Measurements from ENCODE around the gene CAND1.

The CAND1 gene

DNA sequence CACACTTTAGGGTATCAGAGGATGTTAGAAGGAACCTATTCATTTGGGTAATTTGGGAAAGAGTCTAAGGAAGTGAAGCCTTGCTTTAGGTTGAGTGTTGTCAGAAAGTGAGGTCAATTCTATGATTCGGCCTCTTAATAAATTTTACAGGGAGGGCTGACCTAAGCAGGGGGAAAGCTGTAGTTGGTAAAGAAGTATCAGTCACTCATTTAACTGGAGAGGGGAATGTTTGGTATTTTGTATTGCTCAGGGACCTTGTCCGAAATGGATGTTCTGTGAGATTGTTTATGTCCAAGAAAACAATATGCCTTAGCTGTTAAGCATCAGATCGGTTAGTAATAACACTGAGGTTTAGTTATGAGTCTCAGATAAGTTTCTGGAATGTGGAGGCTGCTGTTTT, 7.3 kb downstream of the CAND1 start:
- peaks cover 59% of the 10 kb centered on the region for H3K36me3 ChIP-seq

GRCh38 chr12:67279637-67280036, 10.5 kb downstream of the CAND1 start:
- Histone ChIP-seq H3K9me3 (no peaks in the 10 kb centered on the region), H3K27ac (no peak overlapping the region), H3K4me1 (no peaks in the 10 kb centered on the region; the same call in 1 of the 2 replicates), H3K4me2 (no peak overlapping the region), H3K27me3 (no peaks in the 10 kb centered on the region), H4K20me1 (peaks cover 83% of the 10 kb centered on the region), H3K4me3 (no peak overlapping the region), H3K36me3 (peaks cover 64% of the 10 kb centered on the region), H3K9ac (no peak overlapping the region)
- no peak for TF ChIP-seq Cebpa-rat (IDR thresholded peaks at IDR 0.05)

More for the DNA sequence above, 7.3 kb downstream of the CAND1 start:
- no peaks in the 10 kb centered on the region for H3K9me3 ChIP-seq
- no peak overlapping the region for H3K4me3 ChIP-seq
- H4K20me1 ChIP-seq = peaks cover 100% of the 10 kb centered on the region
- TF ChIP-seq Cebpa-rat (IDR thresholded peaks at IDR 0.05) = no peak
- no peaks in the 10 kb centered on the region for H3K27me3 ChIP-seq
- H3K4me1 ChIP-seq = peaks cover 12% of the 10 kb centered on the region
- no peak overlapping the region for H3K4me2 ChIP-seq
- H3K27ac ChIP-seq = no peak overlapping the region
- no peak overlapping the region for H3K9ac ChIP-seq

DNA sequence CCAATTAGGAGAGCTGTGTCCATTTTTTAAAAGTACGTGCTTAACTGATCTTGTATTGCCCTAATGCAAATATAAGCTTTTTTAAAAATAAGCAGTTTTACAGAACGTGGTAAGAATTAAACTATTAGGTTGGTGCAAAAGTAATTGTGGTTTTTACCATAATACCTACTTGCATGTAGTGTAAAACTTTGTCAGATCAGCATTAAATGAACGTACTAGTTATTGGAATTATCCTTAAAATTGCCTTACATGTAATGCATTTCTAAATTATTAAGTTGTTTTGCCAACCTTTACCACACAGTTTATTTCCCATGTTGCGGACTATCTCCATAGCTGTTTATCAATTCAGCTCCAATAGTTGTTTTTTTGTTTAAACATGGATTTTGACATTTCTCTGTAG, 10.9 kb downstream of the CAND1 start:
- Histone ChIP-seq H3K27ac (no peak overlapping the region), H3K4me2 (no peak overlapping the region), H3K27me3 (no peaks in the 10 kb centered on the region), H4K20me1 (peaks cover 81% of the 10 kb centered on the region), H3K4me1 (no peaks in the 10 kb centered on the region; the same call in 1 of the 2 replicates), H3K4me3 (no peak overlapping the region), H3K9me3 (no peaks in the 10 kb centered on the region), H3K9ac (no peak overlapping the region), H3K36me3 (peaks cover 64% of the 10 kb centered on the region)
- no peak for TF ChIP-seq Cebpa-rat (IDR thresholded peaks at IDR 0.05)

GRCh38 chr12:67280572-67280971, 11.4 kb downstream of the CAND1 start:
- Histone ChIP-seq H4K20me1 (peaks cover 81% of the 10 kb centered on the region), H3K27ac (no peak overlapping the region), H3K4me1 (no peaks in the 10 kb centered on the region; the same call in 1 of the 2 replicates), H3K27me3 (no peaks in the 10 kb centered on the region), H3K9me3 (no peaks in the 10 kb centered on the region), H3K36me3 (peaks cover 65% of the 10 kb centered on the region), H3K4me2 (no peak overlapping the region), H3K4me3 (no peak overlapping the region), H3K9ac (no peak overlapping the region)
- no peak for TF ChIP-seq Cebpa-rat (IDR thresholded peaks at IDR 0.05)

- Histone ChIP-seq H3K4me3 (no peak overlapping the region), H3K27me3 (no peaks in the 10 kb centered on the region), H3K9me3 (peaks cover 4% of the 10 kb centered on the region; the same call in 1 of the 2 replicates), H3K4me1 (no peaks in the 10 kb centered on the region), H3K36me3 (peaks cover 72% of the 10 kb centered on the region), H3K4me2 (no peak overlapping the region), H3K9ac (no peak overlapping the region), H4K20me1 (peaks cover 81% of the 10 kb centered on the region), H3K27ac (no peak overlapping the region)
- TF ChIP-seq Cebpa-rat (IDR thresholded peaks at IDR 0.05) = no peak
Measured at GRCh38 chr12:67284561-67284960, 15.4 kb downstream of the CAND1 start.

DNA sequence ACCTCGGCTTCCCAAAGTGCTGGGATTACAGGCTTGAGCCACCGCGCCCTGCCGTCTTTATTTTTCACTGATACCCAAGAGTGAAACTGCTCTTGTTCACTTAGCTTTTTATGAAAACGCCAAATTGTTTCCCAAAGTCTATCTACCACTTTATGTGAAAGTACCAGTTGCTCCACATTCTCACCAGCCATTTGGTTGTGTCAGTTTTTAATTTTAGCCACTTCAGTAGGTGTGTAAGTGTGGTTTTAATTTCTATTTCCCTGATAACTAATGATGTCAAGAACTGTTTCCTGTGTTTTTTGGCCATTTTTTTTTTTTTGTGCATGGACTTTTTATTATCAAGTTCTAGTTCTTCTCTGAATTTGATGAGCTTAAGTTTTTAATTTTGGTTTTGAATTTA, 17.1 kb downstream of the CAND1 start:
- Histone ChIP-seq H4K20me1 (peaks cover 81% of the 10 kb centered on the region), H3K9me3 (peaks cover 4% of the 10 kb centered on the region; the same call in 1 of the 2 replicates), H3K36me3 (peaks cover 86% of the 10 kb centered on the region), H3K4me2 (no peak overlapping the region), H3K9ac (no peak overlapping the region), H3K27me3 (no peaks in the 10 kb centered on the region), H3K4me3 (no peak overlapping the region), H3K4me1 (no peaks in the 10 kb centered on the region), H3K27ac (no peak overlapping the region)
- TF ChIP-seq Cebpa-rat (IDR thresholded peaks at IDR 0.05) = no peak

GRCh38 chr12:67287311-67287710, 18.2 kb downstream of the CAND1 start:
- Histone ChIP-seq H3K36me3 (peaks cover 89% of the 10 kb centered on the region), H4K20me1 (peaks cover 81% of the 10 kb centered on the region), H3K27ac (no peak overlapping the region), H3K4me3 (no peak overlapping the region), H3K4me1 (no peaks in the 10 kb centered on the region), H3K9me3 (peaks cover 4% of the 10 kb centered on the region; the same call in 1 of the 2 replicates), H3K9ac (no peak overlapping the region), H3K4me2 (no peak overlapping the region), H3K27me3 (no peaks in the 10 kb centered on the region)
- TF ChIP-seq Cebpa-rat (IDR thresholded peaks at IDR 0.05) = no peak

GRCh38 chr12:67288561-67288960, 19.4 kb downstream of the CAND1 start:
- Histone ChIP-seq H3K27ac (no peak overlapping the region), H3K9ac (no peak overlapping the region), H3K27me3 (no peaks in the 10 kb centered on the region), H3K36me3 (peaks cover 91% of the 10 kb centered on the region), H3K4me1 (no peaks in the 10 kb centered on the region), H3K9me3 (peaks cover 4% of the 10 kb centered on the region; the same call in 1 of the 2 replicates), H3K4me3 (no peak overlapping the region), H4K20me1 (peaks cover 90% of the 10 kb centered on the region), H3K4me2 (no peak overlapping the region)
- no peak for TF ChIP-seq Cebpa-rat (IDR thresholded peaks at IDR 0.05)

DNA sequence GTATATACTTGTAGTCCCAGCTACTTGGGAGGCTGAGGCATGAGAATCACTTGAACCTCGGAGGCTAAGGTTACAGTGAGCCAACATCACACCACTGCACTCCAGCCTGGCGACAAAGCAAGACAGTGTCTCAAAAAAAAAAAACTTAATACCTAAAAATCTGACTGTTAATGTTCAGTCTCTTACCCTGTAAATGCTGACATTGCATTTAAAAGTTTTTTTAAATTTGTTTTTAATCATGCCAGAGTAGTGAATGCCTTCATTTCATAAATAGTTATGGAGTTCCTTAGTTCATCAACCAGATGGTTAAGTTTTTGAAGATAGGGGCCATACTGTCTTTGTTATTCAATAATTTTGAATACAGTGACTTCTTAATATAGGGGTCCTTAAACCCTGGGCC, 21.2 kb downstream of the CAND1 start:
- no peak overlapping the region for H3K4me2 ChIP-seq
- no peak overlapping the region for H3K9ac ChIP-seq
- TF ChIP-seq Cebpa-rat (IDR thresholded peaks at IDR 0.05) = no peak
- no peak overlapping the region for H3K4me3 ChIP-seq
- no peaks in the 10 kb centered on the region for H3K4me1 ChIP-seq
- H3K27me3 ChIP-seq = no peaks in the 10 kb centered on the region
- peaks cover 100% of the 10 kb centered on the region for H4K20me1 ChIP-seq
- no peak overlapping the region for H3K27ac ChIP-seq
- H3K9me3 ChIP-seq = peaks cover 4% of the 10 kb centered on the region; the same call in 1 of the 2 replicates
- peaks cover 89% of the 10 kb centered on the region for H3K36me3 ChIP-seq

- TF ChIP-seq Cebpa-rat (IDR thresholded peaks at IDR 0.05) = no peak
- Histone ChIP-seq H3K4me2 (no peak overlapping the region), H3K4me1 (no peaks in the 10 kb centered on the region), H4K20me1 (peaks cover 30% of the 10 kb centered on the region), H3K27me3 (no peaks in the 10 kb centered on the region), H3K9ac (no peak overlapping the region), H3K9me3 (no peaks in the 10 kb centered on the region), H3K4me3 (no peak overlapping the region), H3K27ac (no peak overlapping the region), H3K36me3 (peaks cover 91% of the 10 kb centered on the region)
Measured at GRCh38 chr12:67299526-67299925, 30.4 kb downstream of the CAND1 start.

GRCh38 chr12:67299926-67300325, 30.8 kb downstream of the CAND1 start:
- H3K27me3 ChIP-seq = no peaks in the 10 kb centered on the region
- no peak overlapping the region for H3K4me2 ChIP-seq
- H3K27ac ChIP-seq = no peak overlapping the region
- no peak overlapping the region for H3K4me3 ChIP-seq
- H3K9me3 ChIP-seq = no peaks in the 10 kb centered on the region
- H4K20me1 ChIP-seq = peaks cover 26% of the 10 kb centered on the region
- no peak for TF ChIP-seq Cebpa-rat (IDR thresholded peaks at IDR 0.05)
- no peaks in the 10 kb centered on the region for H3K4me1 ChIP-seq
- no peak overlapping the region for H3K9ac ChIP-seq
- peaks cover 92% of the 10 kb centered on the region for H3K36me3 ChIP-seq

Measured in BLaER1 (cell line).